H1 (cell line): ENCODE measurements around the gene RIMBP2. TPM values are rescaled to one million over a fixed set of nuclear protein-coding genes. Genes with fewer than 3 reads are reported as not detected.

Experiments
- CTCF ChIA-PET: fragments of 300-600 bp; sonication (Branson Sonifier 250); formaldehyde crosslinking; loops from one replicate; lab custom pipeline; 2021; ENCODE audit not compliant: partially characterized antibody; lab: Charles Lee
- POLR2A ChIA-PET: fragments of 300-600 bp; sonication (Branson Sonifier 250); formaldehyde crosslinking; loops from one replicate; lab custom pipeline; 2021; ENCODE audit warnings: inconsistent platforms; ENCODE audit not compliant: partially characterized antibody; lab: Charles Lee
- DNase-seq, 2 experiments: peaks; one replicate each; pipeline versions ENCODE4 v3.0.0 to v3.0.0-alpha.2; 2010 to 2022; ENCODE audit warnings: low spot score in 2 of 2, low read depth in 1 of 2, mixed read lengths in 1 of 2
- FAIRE-seq: peaks from 2 replicates; lab custom pipeline; 2011; peaks lifted over from hg19 to GRCh38; lab: Jason Lieb, UNC
- H2AFZ ChIP-seq: 2 replicates; pipeline ENCODE4 v1.8.1; 2012; ENCODE audit warnings: low read length, inconsistent platforms
- H2AK5ac ChIP-seq: 2 replicates; pipeline ENCODE4 v1.6.1; 2013; ENCODE audit warnings: low read depth, low read length
- H2BK120ac ChIP-seq: replicated peaks from 2 replicates; pipeline ENCODE3; 2013; ENCODE audit warnings: low read depth, low read length, inconsistent platforms
- H2BK12ac ChIP-seq: 2 replicates; pipeline ENCODE4 v1.6.1; 2013; ENCODE audit warnings: low read depth, low read length
- H2BK15ac ChIP-seq: 2 replicates; pipeline ENCODE4 v1.6.1; 2013; ENCODE audit warnings: low read length
- H2BK20ac ChIP-seq: 2 replicates; pipeline ENCODE4 v1.6.1; 2013; ENCODE audit warnings: low read length
- H2BK5ac ChIP-seq: 2 replicates; pipeline ENCODE4 v1.6.1; 2013; ENCODE audit warnings: low read depth, low read length
- H3K14ac ChIP-seq: 2 replicates; pipeline ENCODE4 v1.6.1; 2013; ENCODE audit warnings: inconsistent platforms; ENCODE audit not compliant: insufficient read length
- H3K18ac ChIP-seq: 2 replicates; pipeline ENCODE4 v1.6.1; 2013; ENCODE audit warnings: low read length; ENCODE audit errors: extremely low read depth
- H3K23ac ChIP-seq: 2 replicates; pipeline ENCODE4 v1.6.1; 2013; ENCODE audit warnings: inconsistent platforms; ENCODE audit not compliant: insufficient read length
- H3K23me2 ChIP-seq: 2 replicates; pipeline ENCODE4 v1.6.1; 2013; ENCODE audit warnings: low read depth, low read length
- H3K27ac ChIP-seq: 2 replicates; pipeline ENCODE4 v1.6.1; 2011; ENCODE audit warnings: low read depth, low read length, inconsistent platforms
- H3K27me3 ChIP-seq, 4 experiments: replicated peaks in 1 of 4; 1 replicate in 1 of 4; 2 replicates in 3 of 4; pipeline versions ENCODE4 v1.6.1 to v1.8.1; 2011 to 2013; ENCODE audit warnings: low read length in 3 of 4, mild to moderate bottlenecking in 3 of 4, inconsistent platforms in 2 of 4, mixed read lengths in 2 of 4, moderate library complexity in 1 of 4; ENCODE audit not compliant: control insufficient read depth in 3 of 4, insufficient read depth in 3 of 4; ENCODE audit errors: extremely low read depth in 1 of 4
- H3K36me3 ChIP-seq, 4 experiments: 2 replicates each; pipeline versions ENCODE4 v1.6.1 to v1.8.1; 2011 to 2013; ENCODE audit warnings: mild to moderate bottlenecking in 4 of 4, low read length in 3 of 4, moderate library complexity in 2 of 4, control low read depth in 1 of 4, inconsistent platforms in 1 of 4; ENCODE audit not compliant: insufficient read depth in 4 of 4, control insufficient read depth in 2 of 4
- H3K4ac ChIP-seq: replicated peaks from 2 replicates; pipeline ENCODE3; 2013; ENCODE audit warnings: low read length, low read depth, mixed read lengths, inconsistent platforms; ENCODE audit not compliant: insufficient read length
- H3K4me1 ChIP-seq, 4 experiments: replicated peaks in 1 of 4; 1 replicate in 1 of 4; 2 replicates in 3 of 4; pipeline versions ENCODE4 v1.6.1 to v1.8.1; 2011 to 2013; ENCODE audit warnings: low read length in 3 of 4, inconsistent platforms in 2 of 4, mixed read lengths in 1 of 4; ENCODE audit not compliant: insufficient read depth in 4 of 4, control insufficient read depth in 3 of 4
- H3K4me2 ChIP-seq, 2 experiments: 2 replicates each; pipeline versions ENCODE4 v1.6.1 to v1.8.1; 2011 to 2013; ENCODE audit warnings: low read depth in 2 of 2, low read length in 2 of 2, control low read depth in 1 of 2, inconsistent platforms in 1 of 2, mild to moderate bottlenecking in 1 of 2; ENCODE audit not compliant: insufficient read depth in 1 of 2
- H3K4me3 ChIP-seq, 4 experiments: fragments of 200-600, 300-600 bp in 1 of 4; sonication (generic), shearing (Covaris generic), sonication (Bioruptor Twin) in 1 of 4; 2 replicates each; pipeline versions ENCODE4 v1.5.1 to v1.8.1; 2011 to 2016; ENCODE audit warnings: low read length in 4 of 4, low read depth in 3 of 4, control low read depth in 2 of 4, inconsistent platforms in 2 of 4, mild to moderate bottlenecking in 2 of 4, mixed read lengths in 1 of 4, moderate library complexity in 1 of 4; ENCODE audit not compliant: insufficient read depth in 2 of 4; ENCODE audit errors: extremely low read depth in 1 of 4
- H3K56ac ChIP-seq: replicated peaks from 2 replicates; pipeline ENCODE3; 2013; ENCODE audit warnings: low read depth, mild to moderate bottlenecking, mixed read lengths, low read length, inconsistent platforms; ENCODE audit not compliant: insufficient read length
- H3K79me1 ChIP-seq: 2 replicates; pipeline ENCODE4 v1.6.1; 2013; ENCODE audit warnings: low read depth, low read length, control low read depth
- H3K79me2 ChIP-seq, 2 experiments: 2 replicates each; pipeline versions ENCODE4 v1.6.1 to v1.8.1; 2012 to 2013; ENCODE audit warnings: low read length in 2 of 2, mild to moderate bottlenecking in 2 of 2, inconsistent platforms in 1 of 2; ENCODE audit not compliant: insufficient read depth in 2 of 2, control insufficient read depth in 1 of 2
- H3K9ac ChIP-seq, 4 experiments: replicated peaks in 1 of 4; 1 replicate in 1 of 4; 2 replicates in 3 of 4; pipeline versions ENCODE4 v1.6.1 to v1.8.1; 2011 to 2013; ENCODE audit warnings: low read depth in 3 of 4, low read length in 3 of 4, control low read depth in 2 of 4, mild to moderate bottlenecking in 2 of 4, moderate library complexity in 2 of 4, inconsistent platforms in 1 of 4; ENCODE audit errors: extremely low read depth in 1 of 4
- H3K9me3 ChIP-seq, 2 experiments: 2 replicates each; pipeline versions ENCODE4 v1.6.1 to v1.8.1; 2012 to 2013; ENCODE audit warnings: mild to moderate bottlenecking in 2 of 2, moderate library complexity in 2 of 2, control low read depth in 1 of 2, inconsistent platforms in 1 of 2, low read depth in 1 of 2, low read length in 1 of 2, mixed read lengths in 1 of 2; ENCODE audit not compliant: insufficient read depth in 2 of 2
- H4K20me1 ChIP-seq, 2 experiments: replicated peaks in 1 of 2; 2 replicates each; pipeline versions ENCODE3 to v1.8.1; 2011 to 2013; ENCODE audit warnings: inconsistent platforms in 2 of 2, low read length in 2 of 2, mild to moderate bottlenecking in 1 of 2; ENCODE audit not compliant: insufficient read depth in 2 of 2, control insufficient read depth in 1 of 2
- H4K5ac ChIP-seq: 2 replicates; pipeline ENCODE4 v1.6.1; 2013; ENCODE audit warnings: low read length, low read depth, mixed read lengths, inconsistent platforms; ENCODE audit not compliant: insufficient read length
- H4K8ac ChIP-seq: 2 replicates; pipeline ENCODE4 v1.8.0; 2013; ENCODE audit warnings: mild to moderate bottlenecking, moderate library complexity, low read length, inconsistent platforms; ENCODE audit not compliant: insufficient read depth; ENCODE audit errors: extremely low read depth
- H4K91ac ChIP-seq: replicated peaks from 2 replicates; pipeline ENCODE3; 2013; ENCODE audit warnings: low read length, mixed read lengths, inconsistent platforms; ENCODE audit not compliant: insufficient read length
- CBX5 ChIP-seq: fragments of 300-800, 300-1000 bp; sonication (generic); IDR thresholded peaks from 2 replicates; pipeline ENCODE4 v1.7.1; 2016; ENCODE audit warnings: antibody characterized with exemption, low read length, low read depth
- CHD1 ChIP-seq: IDR thresholded peaks from 2 replicates; pipeline ENCODE4 v1.6.1; 2012; ENCODE audit warnings: low read depth, low read length, improper control_type of control experiment
- E2F6 ChIP-seq: IDR thresholded peaks from 2 replicates; pipeline ENCODE4 v1.6.1; 2012; ENCODE audit warnings: inconsistent platforms
- EP300 ChIP-seq, 2 experiments: IDR thresholded peaks; 1 replicate in 1 of 2; 2 replicates in 1 of 2; pipeline ENCODE4 v1.6.1; 2011 to 2012; ENCODE audit warnings: low read depth in 2 of 2, low read length in 2 of 2, mild to moderate bottlenecking in 2 of 2, borderline replicate concordance in 1 of 2, inconsistent platforms in 1 of 2, moderate library complexity in 1 of 2
- GTF2F1 ChIP-seq: IDR thresholded peaks from 2 replicates; pipeline ENCODE4 v1.6.1; 2012; ENCODE audit warnings: low read depth, low read length, improper control_type of control experiment, borderline replicate concordance
- JUN ChIP-seq: IDR thresholded peaks from 2 replicates; pipeline ENCODE4 v1.6.1; 2011; ENCODE audit warnings: low read depth, mild to moderate bottlenecking, improper control_type of control experiment, low read length
- KDM5A ChIP-seq: fragments of 200-600 bp; IDR thresholded peaks from 2 replicates; pipeline ENCODE4 v1.7.1; 2012; ENCODE audit warnings: mild to moderate bottlenecking, low read length, inconsistent platforms, mixed read lengths
- POU5F1 ChIP-seq: IDR thresholded peaks from 2 replicates; pipeline ENCODE4 v1.6.1; 2011; ENCODE audit warnings: low read depth, mild to moderate bottlenecking, low read length, moderate library complexity
- RAD21 ChIP-seq, 2 experiments: IDR thresholded peaks in 1 of 2; conservative IDR thresholded peaks in 1 of 2; 2 replicates each; pipeline ENCODE4 v1.6.1; 2011; ENCODE audit warnings: low read depth in 2 of 2, low read length in 2 of 2, improper control_type of control experiment in 1 of 2, inconsistent platforms in 1 of 2, mild to moderate bottlenecking in 1 of 2, moderate library complexity in 1 of 2
- RBBP5 ChIP-seq: IDR thresholded peaks from 2 replicates; pipeline ENCODE4 v1.7.1; 2012; ENCODE audit warnings: low read depth, mild to moderate bottlenecking, inconsistent platforms, low read length, moderate library complexity, borderline replicate concordance
- RFX5 ChIP-seq: IDR thresholded peaks from 2 replicates; pipeline ENCODE4 v1.6.1; 2011; ENCODE audit warnings: low read depth, low read length, improper control_type of control experiment, borderline replicate concordance
- RXRA ChIP-seq: IDR thresholded peaks from 2 replicates; pipeline ENCODE4 v1.6.1; 2011; ENCODE audit warnings: low read depth, mild to moderate bottlenecking, low read length, moderate library complexity; ENCODE audit not compliant: insufficient read depth
- SP1 ChIP-seq: IDR thresholded peaks from 2 replicates; pipeline ENCODE4 v1.6.1; 2011; ENCODE audit warnings: low read depth, low read length
- ZNF274 ChIP-seq: IDR thresholded peaks from 2 replicates; pipeline ENCODE4 v1.7.0; 2012; ENCODE audit warnings: low read length, borderline replicate concordance; ENCODE audit errors: extremely low read depth
- WGBS, 2 experiments: shearing (Covaris generic) in 1 of 2; methylation state at CpG; one replicate each; pipeline versions ENCODE4 v1.1.6 to v1.1.7; 2013 to 2015; ENCODE audit warnings: low lambda C conversion rate in 2 of 2, mixed read lengths in 2 of 2, inconsistent platforms in 1 of 2, low coverage in 1 of 2, missing lambda C conversion rate in 1 of 2; ENCODE audit not compliant: insufficient replicate concordance in 2 of 2, insufficient coverage in 1 of 2, insufficient read length in 1 of 2; ENCODE audit errors: extremely low coverage in 1 of 2, missing lambda C conversion rate in 1 of 2; 5-methylcytosine and 5-hydroxymethylcytosine counted together
- polyA plus RNA-seq, 7 experiments: library from polyadenylated mRNA; depleted of rRNA in 3 of 7; stranded (reverse) in 5 of 7; unstranded in 2 of 7; fragments of >200 nt in 5 of 7; fragments of 200-250 nt in 2 of 7; gene quantifications; 1 replicate in 5 of 7; 2 replicates in 1 of 7; 4 replicates in 1 of 7; pipeline versions ENCODE4 v1.2.1 to v1.2.3, GENCODE V29; 2011 to 2013; ENCODE audit warnings: missing spikeins in 2 of 7, mixed read lengths in 2 of 7
- total RNA-seq: library from RNA; stranded (reverse); fragmentation: NEBNext Ultra II Directional; extraction: Animal tissue kit (Norgen Biotek cat#: 25700); gene quantifications from 2 replicates; pipeline ENCODE4 v1.2.1, GENCODE V29; 2021

Gene RIMBP2
- total and polyA plus RNA-seq, 2 of the 8 experiments (the other 6 are each of a cell fraction or from before 2014, with no cell fraction given), result 0.18 to 0.65 TPM

GRCh38 chr12:130362060-130362459 lies 354.0 kb downstream of the RIMBP2 start:
- Histone ChIP-seq H3K27ac (no peak overlapping the region), H3K4me1 (no peaks in the 10 kb centered on the region), H2BK15ac (no peak overlapping the region), H2AFZ (no peak overlapping the region), H2BK120ac (no peak overlapping the region), H2BK20ac (no peak overlapping the region), H3K23me2 (no peaks in the 10 kb centered on the region), H3K56ac (no peak overlapping the region), H4K20me1 (peaks cover 0 to 2% of the 10 kb centered on the region in 2 experiments), H3K4me2 (no peak overlapping the region), H3K4ac (no peak overlapping the region), H2BK12ac (no peak overlapping the region), H3K79me1 (no peaks in the 10 kb centered on the region), H3K4me3 (no peak overlapping the region), H3K79me2 (no peaks in the 10 kb centered on the region), H3K18ac (no peak overlapping the region), H4K91ac (no peak overlapping the region), H3K36me3 (no peaks in the 10 kb centered on the region), H4K8ac (no peak overlapping the region), H4K5ac (no peak overlapping the region), H3K9me3 (no peaks in the 10 kb centered on the region), H3K9ac (no peak overlapping the region), H2AK5ac (no peak overlapping the region), H3K23ac (no peak overlapping the region), H3K27me3 (no peaks in the 10 kb centered on the region; a peak in 2 of 7 replicates), H2BK5ac (no peak overlapping the region), H3K14ac (no peak overlapping the region)
- DNase-seq (no peak), FAIRE-seq (no peak)
- ChIA-PET CTCF (no interaction called here), POLR2A (no interaction called here)
- WGBS, 2 experiments, result 88% methylated on average over 5 of the region's 5 CpGs; no CpG with 5 or more reads in 1 of the 2 experiments
- TF ChIP-seq SP1, result no peak
- TF ChIP-seq RBBP5, result no peak
- no peak for TF ChIP-seq CBX5
- no peak for TF ChIP-seq JUN
- TF ChIP-seq EP300 (IDR thresholded peaks at IDR 0.05; ENCODE audit: borderline replicate concordance in 1 of 2, low read depth in 2 of 2, low read length in 2 of 2), result no peak
- TF ChIP-seq ZNF274, result no peak
- no peak for TF ChIP-seq KDM5A
- TF ChIP-seq CHD1, result no peak
- TF ChIP-seq E2F6, result no peak
- no peak for TF ChIP-seq RAD21 (IDR thresholded peaks at IDR 0.05 in 1 of 2, conservative IDR thresholded peaks at IDR 0.05 in 1 of 2; ENCODE audit: low read depth in 2 of 2, low read length in 2 of 2)
- no peak for TF ChIP-seq GTF2F1
- TF ChIP-seq RXRA, result no peak
- TF ChIP-seq POU5F1, result no peak
- TF ChIP-seq RFX5, result no peak
